Measurements from ENCODE around the gene MORC2. TPM values are rescaled to one million over a fixed set of nuclear protein-coding genes. Genes with fewer than 3 reads are reported as not detected.

Gene MORC2
- polyA plus RNA-seq, 1 donor from 2014 or later: 15.1 TPM

GRCh38 chr22:31001124-31001770 lies 32.7 kb upstream of the MORC2 start:
- Histone ChIP-seq H3K4me3 (ENCODE audit: low read length) (no peak overlapping the region), H3K9me2 (ENCODE audit: insufficient read depth, low read length) (no peaks in the 10 kb centered on the region), H3K4me2 (ENCODE audit: low read length) (no peak overlapping the region), H3K27ac (ENCODE audit: low read length) (no peak overlapping the region), H3K9me3 (ENCODE audit: low read length) (no peaks in the 10 kb centered on the region), H3K79me2 (replicated peaks; ENCODE audit: insufficient read depth, low read length) (no peaks in the 10 kb centered on the region), H3F3A (ENCODE audit: insufficient read depth, low read length, poor library complexity, severe bottlenecking) (no peaks in the 10 kb centered on the region), H3K36me3 (ENCODE audit: insufficient read depth, low read length) (no peaks in the 10 kb centered on the region), H3K27me3 (ENCODE audit: insufficient read depth, low read depth, low read length) (no peaks in the 10 kb centered on the region), H2AFZ (ENCODE audit: low read depth, low read length) (no peak overlapping the region), H4K20me1 (ENCODE audit: insufficient read depth) (no peaks in the 10 kb centered on the region), H3K9ac (ENCODE audit: low read length) (no peak overlapping the region)
- TF ChIP-seq CTCF (IDR thresholded peaks at IDR 0.05; ENCODE audit: poor library complexity, severe bottlenecking): no peak

DNA sequence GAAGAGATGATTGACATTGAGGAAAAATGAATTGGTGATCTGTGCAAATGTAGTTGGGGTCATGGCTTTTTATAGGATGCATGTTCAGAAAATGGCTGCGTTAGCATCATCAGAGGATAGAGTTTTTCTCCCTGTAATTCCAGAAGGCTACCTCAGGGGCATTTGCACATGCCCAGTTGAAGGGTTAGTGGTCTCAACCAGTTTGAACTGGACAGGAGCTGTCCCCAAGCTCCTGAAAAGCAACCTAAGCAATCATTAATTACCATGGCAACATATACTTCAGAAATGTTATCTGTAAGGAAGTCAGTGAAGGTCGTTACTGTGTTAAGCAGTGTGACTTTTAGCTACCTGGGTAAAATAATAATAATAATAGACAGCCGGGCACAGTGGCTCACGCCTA lies 29.8 kb upstream of the MORC2 start:
- H3K27ac ChIP-seq (ENCODE audit: low read length): peak overlapping the region; percentile 68
- H3K36me3 ChIP-seq (ENCODE audit: insufficient read depth, low read length): no peaks in the 10 kb centered on the region
- no peaks in the 10 kb centered on the region for H3F3A ChIP-seq (ENCODE audit: insufficient read depth, low read length, poor library complexity, severe bottlenecking)
- no peak overlapping the region for H3K4me3 ChIP-seq (ENCODE audit: low read length)
- H3K27me3 ChIP-seq (ENCODE audit: insufficient read depth, low read depth, low read length): no peaks in the 10 kb centered on the region
- H3K9ac ChIP-seq (ENCODE audit: low read length): no peak overlapping the region
- no peaks in the 10 kb centered on the region for H3K9me3 ChIP-seq (ENCODE audit: low read length)
- H3K9me2 ChIP-seq (ENCODE audit: insufficient read depth, low read length): no peaks in the 10 kb centered on the region
- H2AFZ ChIP-seq (ENCODE audit: low read depth, low read length): no peak overlapping the region
- no peaks in the 10 kb centered on the region for H4K20me1 ChIP-seq (ENCODE audit: insufficient read depth)
- no peak for TF ChIP-seq MXI1 (conservative IDR thresholded peaks at IDR 0.05; ENCODE audit: poor library complexity, severe bottlenecking)
- no peak for TF ChIP-seq RAD21 (conservative IDR thresholded peaks at IDR 0.05)
- peak; percentile 22 for TF ChIP-seq CTCF (IDR thresholded peaks at IDR 0.05; ENCODE audit: poor library complexity, severe bottlenecking)
- TF ChIP-seq POLR2AphosphoS5 (IDR thresholded peaks at IDR 0.05): no peak
- no peak for TF ChIP-seq SMC3 (conservative IDR thresholded peaks at IDR 0.05; ENCODE audit: poor library complexity)
- TF ChIP-seq TAF1 (IDR thresholded peaks at IDR 0.05; ENCODE audit: low read depth): no peak
- no peaks in the 10 kb centered on the region for H3K79me2 ChIP-seq (replicated peaks; ENCODE audit: insufficient read depth, low read length)
- no peak overlapping the region for H3K4me2 ChIP-seq (ENCODE audit: low read length)

- H3K27me3 ChIP-seq (ENCODE audit: insufficient read depth, low read depth, low read length): no peaks in the 10 kb centered on the region
- no peaks in the 10 kb centered on the region for H3K79me2 ChIP-seq (replicated peaks; ENCODE audit: insufficient read depth, low read length)
- no peak overlapping the region for H2AFZ ChIP-seq (ENCODE audit: low read depth, low read length)
- no peak overlapping the region for H3K4me2 ChIP-seq (ENCODE audit: low read length)
- H3K27ac ChIP-seq (ENCODE audit: low read length): no peak overlapping the region
- H3K9ac ChIP-seq (ENCODE audit: low read length): no peak overlapping the region
- H3K9me3 ChIP-seq (ENCODE audit: low read length): no peaks in the 10 kb centered on the region
- TF ChIP-seq CTCF (IDR thresholded peaks at IDR 0.05; ENCODE audit: poor library complexity, severe bottlenecking) (no peak), EZH2 (IDR thresholded peaks at IDR 0.05; ENCODE audit: borderline replicate concordance, insufficient read depth, low read length, poor library complexity, severe bottlenecking) (no peak), EP300 (conservative IDR thresholded peaks at IDR 0.05; ENCODE audit: poor library complexity, severe bottlenecking) (no peak), RAD21 (conservative IDR thresholded peaks at IDR 0.05) (no peak), MXI1 (conservative IDR thresholded peaks at IDR 0.05; ENCODE audit: poor library complexity, severe bottlenecking) (no peak)
- H4K20me1 ChIP-seq (ENCODE audit: insufficient read depth): no peaks in the 10 kb centered on the region
- no peaks in the 10 kb centered on the region for H3K36me3 ChIP-seq (ENCODE audit: insufficient read depth, low read length)
- no peak overlapping the region for H3K4me3 ChIP-seq (ENCODE audit: low read length)
- no peaks in the 10 kb centered on the region for H3F3A ChIP-seq (ENCODE audit: insufficient read depth, low read length, poor library complexity, severe bottlenecking)
- H3K9me2 ChIP-seq (ENCODE audit: insufficient read depth, low read length): no peaks in the 10 kb centered on the region
Observed at GRCh38 chr22:30996462-30996861, 27.9 kb upstream of the MORC2 start.

All from neural cell (in vitro differentiated cells).